GM18508 (cell line): ENCODE measurements around the gene CMPK2.

Experiments
- ATAC-seq: cut with Tn5 transposase; IDR thresholded peaks from one replicate; pipeline ENCODE4 v1.9.1; 2021; ENCODE audit warnings: moderate number of reproducible peaks; ENCODE audit not compliant: insufficient read depth, unreplicated experiment

Gene CMPK2

DNA sequence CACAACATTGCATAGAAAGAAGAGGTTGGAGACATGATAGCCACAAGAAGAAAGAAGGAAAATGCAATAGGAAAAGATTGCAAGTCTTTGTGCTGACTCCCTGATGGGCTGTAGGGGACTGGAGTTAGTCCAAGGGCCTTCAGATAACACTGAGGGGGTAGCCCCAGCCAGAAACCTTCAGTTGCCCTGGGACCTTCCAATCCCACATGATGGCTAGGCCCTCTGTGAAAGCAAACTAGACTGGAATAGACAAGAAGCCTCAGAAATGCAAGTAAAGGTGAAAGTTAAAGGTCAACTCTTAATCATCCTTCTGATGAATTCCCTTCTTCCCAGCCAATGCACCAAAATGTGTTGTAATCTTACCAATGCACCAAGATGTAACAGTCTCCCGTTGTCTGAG lies 19.2 kb downstream of the CMPK2 start:
- no peak for ATAC-seq

- ATAC-seq: no peak
Measured at GRCh38 chr2:6845903-6846302, 19.8 kb downstream of the CMPK2 start.

DNA sequence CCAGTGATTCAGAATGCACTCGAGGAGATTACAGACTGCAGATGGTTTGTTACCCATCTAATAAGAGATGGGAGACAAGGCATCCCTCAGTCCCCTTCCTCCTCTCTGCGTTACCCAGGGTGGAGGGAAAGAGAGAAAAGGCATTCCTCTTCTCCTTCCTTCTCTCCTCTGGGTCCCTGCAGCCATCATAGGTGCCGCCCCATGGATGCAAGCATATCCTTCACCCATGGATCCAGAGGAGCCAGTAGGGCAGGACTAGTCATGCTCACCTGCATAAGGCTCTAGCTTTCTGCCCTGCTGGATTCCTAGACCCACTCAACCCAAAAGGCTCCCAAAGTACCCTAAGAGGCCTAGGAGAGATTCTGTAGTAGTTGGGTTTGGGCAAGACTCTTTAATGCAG lies 20.4 kb downstream of the CMPK2 start:
- ATAC-seq: no peak

- ATAC-seq: no peak
Measured at GRCh38 chr2:6841537-6842287, 24.0 kb downstream of the CMPK2 start.

DNA sequence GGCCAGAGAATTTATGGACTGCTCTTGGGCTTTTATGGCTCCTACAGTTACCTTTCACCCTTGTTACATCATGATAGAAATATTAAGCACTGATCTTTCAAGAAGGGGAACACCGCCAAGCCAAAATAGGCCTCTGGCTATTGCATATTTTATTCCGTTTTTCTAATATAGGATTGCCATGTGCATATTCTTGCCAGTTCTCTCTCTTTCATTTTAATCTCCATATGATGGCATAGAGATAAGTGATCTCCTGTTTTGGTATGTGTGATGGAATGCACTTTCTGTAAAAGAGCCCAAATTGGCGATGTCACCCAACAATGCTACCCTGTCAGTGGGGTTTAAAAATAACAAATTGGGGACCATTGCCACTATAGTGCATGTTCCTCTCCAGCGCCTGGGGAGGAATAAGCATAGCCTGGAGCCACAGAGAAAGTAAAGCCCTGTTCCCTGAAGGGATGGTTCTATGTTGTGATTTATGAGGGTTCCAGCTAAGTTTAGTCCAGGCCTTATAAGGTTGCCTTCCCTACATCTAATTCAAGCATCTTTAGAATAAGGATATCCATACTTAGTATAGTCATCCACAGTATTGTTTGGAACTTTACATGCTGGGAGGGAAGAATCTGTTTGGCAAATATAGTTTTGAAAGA lies 26.9 kb downstream of the CMPK2 start:
- ATAC-seq: no peak

DNA sequence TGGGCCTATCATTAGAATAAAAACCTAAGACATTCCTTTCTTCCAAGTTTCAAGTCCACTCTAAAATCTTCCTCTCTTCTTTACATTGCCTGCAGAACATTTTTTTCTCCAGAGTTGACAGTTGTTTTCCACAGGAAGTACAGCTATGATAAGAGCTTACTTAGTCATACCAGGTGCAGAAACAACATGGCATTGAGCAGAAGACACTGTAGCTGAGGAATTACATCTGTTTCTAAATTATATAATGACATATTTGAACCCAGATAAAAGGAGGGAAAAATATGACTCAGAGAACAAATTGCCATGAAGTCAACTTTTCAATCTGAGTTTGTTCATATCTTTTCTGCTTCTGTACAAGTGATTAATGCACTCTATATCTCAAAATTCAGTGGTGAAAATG lies 30.2 kb downstream of the CMPK2 start:
- no peak for ATAC-seq

DNA sequence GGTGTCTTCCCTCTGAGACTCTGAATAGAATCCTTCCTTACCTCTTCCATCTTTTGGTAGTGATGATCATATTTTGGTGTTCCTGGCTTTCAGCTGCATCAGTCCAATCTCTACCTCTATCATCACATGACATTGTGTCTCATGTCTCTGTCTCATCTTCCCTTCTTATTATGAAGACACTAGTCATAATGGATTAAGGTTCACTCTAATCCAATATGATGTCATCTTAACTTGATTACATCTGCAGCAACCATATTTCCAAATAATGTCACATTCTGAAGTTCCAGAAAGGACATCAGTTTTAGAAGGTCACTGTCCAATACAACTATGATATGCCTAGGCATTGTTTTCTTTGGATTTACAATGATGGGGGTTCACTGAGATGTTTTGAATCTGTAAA lies 31.5 kb downstream of the CMPK2 start:
- ATAC-seq: no peak

GRCh38 chr2:6833300-6833604 lies 32.5 kb downstream of the CMPK2 start:
- ATAC-seq: no peak

- ATAC-seq: no peak
Measured at GRCh38 chr2:6832596-6833299, 33.0 kb downstream of the CMPK2 start.

DNA sequence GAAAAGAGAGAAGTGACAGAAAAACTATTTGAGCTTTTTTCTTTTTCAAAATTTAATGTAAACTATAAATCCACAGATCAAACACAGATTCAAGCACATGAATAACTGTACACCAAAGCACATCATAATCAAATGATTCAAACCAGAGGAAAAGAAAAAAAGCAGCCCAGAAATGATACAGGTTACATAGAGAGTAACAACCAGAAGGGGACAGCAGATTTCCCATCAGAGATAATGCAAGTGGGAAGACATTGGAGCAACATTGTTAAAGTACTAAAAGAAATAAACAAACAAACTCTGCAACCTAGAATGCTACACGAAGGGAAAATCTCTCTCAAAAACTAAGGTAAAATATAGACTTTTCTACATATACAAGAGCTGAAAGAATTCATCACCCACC lies 34.5 kb downstream of the CMPK2 start:
- no peak for ATAC-seq

DNA sequence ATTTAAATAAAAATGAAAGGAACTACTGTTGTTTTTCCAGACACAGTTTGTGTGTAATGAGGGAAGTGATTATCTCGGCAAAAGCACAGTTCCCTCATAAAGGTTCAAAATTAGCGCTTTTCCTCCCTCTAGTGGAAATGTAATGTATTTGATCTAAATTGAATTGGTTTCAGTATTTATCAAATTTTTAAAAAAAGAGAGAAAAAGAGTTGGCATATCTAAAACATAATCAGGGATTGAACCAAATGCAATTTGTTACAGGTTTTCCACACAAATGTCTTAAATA lies 37.5 kb downstream of the CMPK2 start:
- ATAC-seq: no peak

- no peak for ATAC-seq
Measured at GRCh38 chr2:6827566-6828298, 38.0 kb downstream of the CMPK2 start.

GRCh38 chr2:6826081-6826913 lies 39.4 kb downstream of the CMPK2 start:
- ATAC-seq: peak; percentile 84

- no peak for ATAC-seq
Measured at GRCh38 chr2:6824962-6825361, 40.7 kb downstream of the CMPK2 start.

DNA sequence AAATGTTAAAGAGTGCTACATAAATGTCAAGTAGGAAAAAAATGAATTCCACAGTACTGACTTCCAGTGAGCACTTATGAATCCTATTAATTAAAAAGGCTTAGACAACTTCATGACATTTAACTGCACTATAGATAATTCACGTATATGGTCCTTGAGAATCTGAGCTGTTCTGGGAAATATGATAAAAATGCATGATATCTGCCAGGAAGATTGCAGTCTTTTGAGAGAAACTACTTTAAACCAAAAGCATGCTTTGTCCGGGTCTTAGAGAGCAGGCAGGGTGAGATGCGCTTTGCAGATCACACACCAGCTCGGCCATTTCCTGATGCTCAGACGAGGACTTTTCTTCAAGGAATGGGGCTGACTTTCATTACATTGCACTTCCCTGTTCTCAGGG lies 42.6 kb downstream of the CMPK2 start:
- no peak for ATAC-seq

- ATAC-seq: no peak
Measured at GRCh38 chr2:6822406-6822805, 43.3 kb downstream of the CMPK2 start.

DNA sequence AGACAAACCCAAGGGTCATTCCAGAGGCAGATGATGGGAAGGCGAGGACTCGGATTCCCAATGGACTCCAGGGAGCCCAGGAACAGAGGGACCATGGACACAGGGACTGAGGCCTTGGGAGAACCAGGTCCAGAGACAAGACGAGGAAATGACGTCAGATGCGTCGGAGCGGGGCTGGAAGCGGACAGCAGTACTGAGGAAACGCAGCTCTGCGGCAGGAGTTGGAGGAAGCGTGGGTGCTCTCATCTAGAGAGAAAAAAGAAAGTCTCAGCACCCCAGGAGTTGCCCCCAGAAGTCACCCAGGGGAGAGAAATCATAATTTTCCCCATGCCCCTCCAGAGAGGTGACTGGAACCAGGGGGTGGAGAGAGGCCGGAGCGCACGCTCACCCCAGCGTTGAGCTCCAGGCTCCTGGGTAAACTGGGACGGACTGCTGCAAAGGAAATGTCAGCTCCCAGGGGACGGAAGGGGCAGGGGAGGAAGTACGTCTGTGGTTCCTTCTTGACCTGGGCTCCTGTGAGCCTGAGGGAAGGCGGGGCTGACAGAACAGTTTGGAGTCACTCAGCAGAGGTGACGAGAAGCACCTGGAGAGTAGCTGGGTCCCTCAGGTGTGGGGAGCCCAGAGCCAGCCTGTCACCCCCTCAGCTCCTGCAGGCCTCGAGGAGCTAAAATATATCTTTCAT lies 44.7 kb downstream of the CMPK2 start:
- ATAC-seq: no peak

GRCh38 chr2:6820236-6820635 lies 45.5 kb downstream of the CMPK2 start:
- ATAC-seq: no peak

DNA sequence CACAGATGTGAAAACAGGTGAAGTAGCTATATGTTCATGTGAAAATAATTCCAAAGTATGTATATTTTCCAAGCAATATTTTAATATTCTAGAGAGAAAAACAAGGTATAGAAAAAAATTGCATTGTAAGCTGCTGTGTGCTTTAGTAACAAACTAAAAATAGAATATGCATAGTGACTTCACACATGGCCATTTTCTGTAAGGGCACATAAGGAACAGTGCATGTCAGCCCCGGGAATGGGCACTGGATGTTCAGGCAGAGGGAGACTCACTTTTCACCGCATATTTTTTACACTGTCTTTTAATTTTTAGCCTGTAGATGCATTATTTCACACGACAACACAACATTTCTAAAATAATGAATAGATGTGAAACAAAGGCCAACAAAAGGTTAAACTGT lies 46.0 kb downstream of the CMPK2 start:
- ATAC-seq: no peak

DNA sequence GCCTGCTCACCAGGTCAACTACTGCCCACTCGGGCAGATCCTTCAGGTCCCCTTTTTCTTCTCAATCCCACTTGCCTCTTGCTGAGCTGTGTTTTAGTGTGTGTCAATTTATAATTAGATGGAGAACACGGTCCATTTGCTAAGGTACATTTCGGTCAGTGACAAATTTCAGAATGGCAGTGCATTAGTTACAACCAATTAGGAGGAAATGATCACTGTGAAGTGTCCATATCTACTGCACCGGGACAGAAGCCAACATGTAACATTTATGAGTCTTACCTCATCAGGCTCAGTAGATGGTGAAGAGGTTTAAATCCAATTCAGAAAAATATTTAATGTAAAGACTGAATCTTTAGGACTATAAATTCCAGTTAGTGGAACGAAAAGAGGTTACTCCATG lies 47.7 kb downstream of the CMPK2 start:
- ATAC-seq: no peak
